K562 (cell line): Measurements from ENCODE around the gene ZNF502. TPM values are rescaled to one million over a fixed set of nuclear protein-coding genes. Genes with fewer than 3 reads are reported as not detected.

ENCODE experiments used
- BCL6 ChIP-seq: fragments of 250-450 bp; sonication (Bioruptor Pico); IDR thresholded peaks from 2 replicates; pipeline ENCODE4 v1.4.0; 2020
- CHD1 ChIP-seq: fragments of 200-600 bp; sonication (generic); IDR thresholded peaks from one replicate; pipeline ENCODE4 v1.6.1; 2012; ENCODE audit warnings: mild to moderate bottlenecking, moderate library complexity, low read length, inconsistent platforms
- ELF2 ChIP-seq: fragments of 250-450 bp; sonication (Bioruptor Pico); IDR thresholded peaks from 2 replicates; pipeline ENCODE4 v1.5.0; 2021; ENCODE audit warnings: mild to moderate bottlenecking
- FOXK2 ChIP-seq, 2 experiments: fragments of 450-650 bp; IDR thresholded peaks in 1 of 2; conservative IDR thresholded peaks in 1 of 2; 2 replicates each; pipeline ENCODE4 v1.6.1; 2016; ENCODE audit warnings: low read depth in 2 of 2, mild to moderate bottlenecking in 1 of 2
- GTF2F1 ChIP-seq: IDR thresholded peaks from 2 replicates; pipeline ENCODE4 v1.6.1; 2011; ENCODE audit warnings: low read depth, low read length, improper control_type of control experiment
- HLTF ChIP-seq: fragments of 450-650 bp; IDR thresholded peaks from 2 replicates; pipeline ENCODE4 v1.6.1; 2016
- IRF9 ChIP-seq: fragments of 450-650 bp; IDR thresholded peaks from 2 replicates; pipeline ENCODE4 v1.6.1; 2016; ENCODE audit warnings: missing biosample characterization, missing genetic modification characterization
- PHB2 ChIP-seq: fragments of 450-650 bp; IDR thresholded peaks from 2 replicates; pipeline ENCODE4 v1.6.1; 2017; ENCODE audit warnings: low read depth
- RAD21 ChIP-seq, 2 experiments: fragments of 250-450 bp in 1 of 2; fragments of 450-650 bp in 1 of 2; sonication (Bioruptor Pico) in 1 of 2; formaldehyde crosslinking in 1 of 2; IDR thresholded peaks in 1 of 2; conservative IDR thresholded peaks in 1 of 2; 2 replicates each; pipeline versions ENCODE4 v1.4.0 to v1.8.0; 2020 to 2022; ENCODE audit warnings: mild to moderate bottlenecking in 2 of 2, moderate library complexity in 1 of 2
- RBM22 ChIP-seq: fragments of 200-400 bp; formaldehyde crosslinking; IDR thresholded peaks from 2 replicates; pipeline ENCODE4 v1.6.1; 2018; ENCODE audit warnings: low read length, low read depth; ENCODE audit not compliant: poor library complexity, severe bottlenecking
- RBM39 ChIP-seq: fragments of 200-400 bp; formaldehyde crosslinking; optimal IDR thresholded peaks from 2 replicates; pipeline ENCODE3; 2018; ENCODE audit warnings: low read depth, low read length
- YBX1 ChIP-seq: fragments of 450-650 bp; IDR thresholded peaks from 2 replicates; pipeline ENCODE4 v1.7.1; 2016; ENCODE audit warnings: mild to moderate bottlenecking
- ZNF217 ChIP-seq: sonication (generic); formaldehyde crosslinking; IDR thresholded peaks from 2 replicates; pipeline ENCODE4 v1.8.0; 2022; ENCODE audit warnings: mild to moderate bottlenecking, missing genetic modification reagents
- ZNF280B ChIP-seq: fragments of 250-450 bp; sonication (Bioruptor Pico); IDR thresholded peaks from 2 replicates; pipeline ENCODE4 v1.5.1; 2021; ENCODE audit warnings: mild to moderate bottlenecking
- ZNF444 ChIP-seq: fragments of 250-450 bp; sonication (Bioruptor Pico); IDR thresholded peaks from 2 replicates; pipeline ENCODE4 v1.4.0; 2020; ENCODE audit warnings: mild to moderate bottlenecking, moderate library complexity
- ZNF609 ChIP-seq: sonication (generic); formaldehyde crosslinking; IDR thresholded peaks from 2 replicates; pipeline ENCODE4 v1.8.1; 2023; ENCODE audit warnings: missing genetic modification reagents, mild to moderate bottlenecking, borderline replicate concordance
- polyA plus RNA-seq, 8 experiments: library from polyadenylated mRNA; depleted of rRNA in 4 of 8; stranded (reverse) in 5 of 8; unstranded in 3 of 8; fragments of >200 nt; fragmentation: Nextera tagmentation in 2 of 8; fragmentation: Illumina TruSeq in 1 of 8; extraction: Ambion mirVana in 2 of 8; extraction: Trizol in 1 of 8; gene quantifications; 2 replicates each; pipeline versions ENCODE4 v1.2.1 to v1.2.3, GENCODE V29; 2011 to 2014; ENCODE audit warnings: inconsistent platforms in 1 of 8, missing spikeins in 1 of 8
- total RNA-seq, 7 experiments: library from RNA; depleted of rRNA in 6 of 7; stranded (reverse); fragments of >200 nt in 6 of 7; fragmentation: Illumina TruSeq in 2 of 7; extraction: Trizol in 2 of 7; gene quantifications; 2 replicates each; pipeline versions ENCODE4 v1.2.1 to v1.2.3, GENCODE V29; 2011 to 2021; ENCODE audit warnings: low replicate concordance in 1 of 7
- TF ChIP-seq, protein P1 (sequence below): fragments of 250-450 bp; sonication (Bioruptor Pico); IDR thresholded peaks from 2 replicates; pipeline ENCODE4 v1.6.1; 2021; ENCODE audit warnings: mild to moderate bottlenecking
- TF ChIP-seq, protein P2 (sequence below): fragments of 450-650 bp; IDR thresholded peaks from 2 replicates; pipeline ENCODE4 v1.6.1; 2016; ENCODE audit warnings: borderline replicate concordance

ZNF502 gene
- total and polyA plus RNA-seq, 9 of the 15 experiments (the other 6 are each of a cell fraction or from before 2014, with no cell fraction given): 0.38 to 0.98 (median 0.67) TPM

DNA sequence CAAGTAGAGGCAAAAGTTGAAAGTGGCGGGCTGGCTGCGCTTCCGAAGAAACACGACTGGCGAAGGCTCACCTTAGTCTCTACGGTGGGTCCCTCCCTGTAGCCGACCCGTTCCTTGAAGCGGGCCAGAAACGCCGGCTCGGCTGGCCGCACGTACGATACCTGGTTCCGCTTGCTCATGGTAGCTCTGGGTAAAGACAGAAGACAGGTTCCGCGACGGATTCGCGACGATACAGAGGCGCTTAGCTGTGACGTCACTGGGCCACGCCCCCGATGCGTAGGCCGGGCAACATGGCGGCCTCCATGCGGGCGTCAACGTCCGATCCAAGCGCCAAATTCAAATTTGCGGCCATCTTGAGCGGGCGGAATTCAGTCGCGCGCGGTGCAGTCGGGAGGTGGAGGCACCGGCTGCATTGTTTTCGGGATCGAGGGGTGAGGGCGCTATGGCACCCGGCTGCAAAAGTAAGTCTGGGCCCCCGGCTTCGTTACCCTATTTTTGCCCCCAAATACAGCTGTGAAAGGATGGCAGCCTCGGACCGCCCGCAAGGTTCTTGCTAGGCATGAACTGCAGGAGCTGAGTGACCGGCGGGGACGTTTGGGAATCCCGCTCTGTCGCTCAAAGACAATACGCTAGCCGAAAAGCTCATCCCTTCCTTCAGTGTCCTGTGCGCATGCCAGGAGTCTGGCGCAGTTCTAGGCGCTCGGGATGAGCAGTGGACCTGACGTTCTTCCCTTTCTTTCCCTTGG lies 49.1 kb downstream of the ZNF502 start, which contains the start of the genes KIAA1143 and KIF15 (continued):
- no peak for TF ChIP-seq ZNF280B (CRISPR knock-in tag)
- TF ChIP-seq RAD21 (CRISPR knock-in tag; conservative IDR thresholded peaks at IDR 0.05 in 1 of 2, IDR thresholded peaks at IDR 0.05 in 1 of 2): no peak
- TF ChIP-seq HLTF: no peak; the same call in 1 of the 2 replicates
- TF ChIP-seq RBM22: peak; percentile 88
- TF ChIP-seq ELF2: peak; percentile 85
- no peak for TF ChIP-seq RBM39
- TF ChIP-seq GTF2F1: peak; percentile 56; the same call in 1 of the 2 replicates
- TF ChIP-seq ZNF444 (CRISPR knock-in tag): no peak
- TF ChIP-seq YBX1: no peak
- TF ChIP-seq, protein P1, sequence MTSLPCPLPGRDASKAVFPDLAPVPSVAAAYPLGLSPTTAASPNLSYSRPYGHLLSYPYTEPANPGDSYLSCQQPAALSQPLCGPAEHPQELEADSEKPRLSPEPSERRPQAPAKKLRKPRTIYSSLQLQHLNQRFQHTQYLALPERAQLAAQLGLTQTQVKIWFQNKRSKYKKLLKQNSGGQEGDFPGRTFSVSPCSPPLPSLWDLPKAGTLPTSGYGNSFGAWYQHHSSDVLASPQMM (CRISPR knock-in tag): no peak
- peak; percentile 25 for TF ChIP-seq CHD1
- TF ChIP-seq, protein P2, sequence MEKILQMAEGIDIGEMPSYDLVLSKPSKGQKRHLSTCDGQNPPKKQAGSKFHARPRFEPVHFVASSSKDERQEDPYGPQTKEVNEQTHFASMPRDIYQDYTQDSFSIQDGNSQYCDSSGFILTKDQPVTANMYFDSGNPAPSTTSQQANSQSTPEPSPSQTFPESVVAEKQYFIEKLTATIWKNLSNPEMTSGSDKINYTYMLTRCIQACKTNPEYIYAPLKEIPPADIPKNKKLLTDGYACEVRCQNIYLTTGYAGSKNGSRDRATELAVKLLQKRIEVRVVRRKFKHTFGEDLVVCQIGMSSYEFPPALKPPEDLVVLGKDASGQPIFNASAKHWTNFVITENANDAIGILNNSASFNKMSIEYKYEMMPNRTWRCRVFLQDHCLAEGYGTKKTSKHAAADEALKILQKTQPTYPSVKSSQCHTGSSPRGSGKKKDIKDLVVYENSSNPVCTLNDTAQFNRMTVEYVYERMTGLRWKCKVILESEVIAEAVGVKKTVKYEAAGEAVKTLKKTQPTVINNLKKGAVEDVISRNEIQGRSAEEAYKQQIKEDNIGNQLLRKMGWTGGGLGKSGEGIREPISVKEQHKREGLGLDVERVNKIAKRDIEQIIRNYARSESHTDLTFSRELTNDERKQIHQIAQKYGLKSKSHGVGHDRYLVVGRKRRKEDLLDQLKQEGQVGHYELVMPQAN: peak; percentile 94
- peak; percentile 84 for TF ChIP-seq ZNF609 (CRISPR knock-in tag)
- TF ChIP-seq IRF9 (tag): no peak
- TF ChIP-seq FOXK2 (conservative IDR thresholded peaks at IDR 0.05 in 1 of 2, IDR thresholded peaks at IDR 0.05 in 1 of 2; ENCODE audit: low read depth in 2 of 2): peak; percentile 78 to 90
- TF ChIP-seq ZNF217 (CRISPR knock-in tag): 0 out of 2 replicates have a peak, but pooled peaks have one; percentile 17
- no peak for TF ChIP-seq BCL6
- TF ChIP-seq PHB2: no peak; the same call in 1 of the 2 replicates
